HG02870 (cell line): ENCODE results near the gene ANKRD62.
"Not testable (repeated sequence)": the region's sequence is repeated elsewhere in the genome, so short reads cannot be mapped to it uniquely, and the experiment has no call there.

Experiments used
- ATAC-seq: cut with Tn5 transposase; IDR thresholded peaks from one replicate; pipeline ENCODE4 v1.9.1; 2021; ENCODE audit warnings: mild to moderate bottlenecking, moderate library complexity; ENCODE audit not compliant: unreplicated experiment

Gene ANKRD62

GRCh38 chr18:12065397-12065796 lies 28.2 kb upstream of the ANKRD62 start:
- no peak for ATAC-seq

- no peak for ATAC-seq
These were observed 26.6 kb upstream of the ANKRD62 start for GRCh38 chr18:12066910-12067511.

- ATAC-seq: no peak
These were observed 26.0 kb upstream of the ANKRD62 start for GRCh38 chr18:12067671-12068070.

- ATAC-seq: not testable (repeated sequence)
These were observed 25.2 kb upstream of the ANKRD62 start for GRCh38 chr18:12068316-12068949.

GRCh38 chr18:12068950-12069320 lies 24.7 kb upstream of the ANKRD62 start:
- ATAC-seq: no peak

GRCh38 chr18:12071066-12071465 lies 22.6 kb upstream of the ANKRD62 start:
- ATAC-seq: not testable (repeated sequence)

- ATAC-seq: no peak
These were observed 20.6 kb upstream of the ANKRD62 start for GRCh38 chr18:12072996-12073395.

- no peak for ATAC-seq
These were observed 18.9 kb upstream of the ANKRD62 start for GRCh38 chr18:12074736-12075135.

- no peak for ATAC-seq
These were observed 17.1 kb upstream of the ANKRD62 start for GRCh38 chr18:12076424-12077140.

- ATAC-seq: not testable (repeated sequence)
These were observed 15.6 kb upstream of the ANKRD62 start for GRCh38 chr18:12077994-12078393.

GRCh38 chr18:12079491-12080237 lies 14.0 kb upstream of the ANKRD62 start:
- ATAC-seq: no peak

GRCh38 chr18:12085136-12085535 lies 8.5 kb upstream of the ANKRD62 start:
- no peak for ATAC-seq

- no peak for ATAC-seq
These were observed 7.9 kb upstream of the ANKRD62 start for GRCh38 chr18:12085786-12086185.

- ATAC-seq: no peak
These were observed 7.4 kb upstream of the ANKRD62 start for GRCh38 chr18:12086249-12086648.

- ATAC-seq: no peak
These were observed 6.8 kb upstream of the ANKRD62 start for GRCh38 chr18:12086677-12087470.

- no peak for ATAC-seq
These were observed 6.1 kb upstream of the ANKRD62 start for GRCh38 chr18:12087471-12088025.

- ATAC-seq: no peak
These were observed 5.5 kb upstream of the ANKRD62 start for GRCh38 chr18:12088096-12088495.

- ATAC-seq: no peak
These were observed 4.8 kb upstream of the ANKRD62 start for GRCh38 chr18:12088731-12089375.

GRCh38 chr18:12091538-12092141 lies 2.0 kb upstream of the ANKRD62 start:
- ATAC-seq: no peak
